Uterus (tissue), 4 donors: ENCODE data around the gene USP34. TPM values are rescaled to one million over a fixed set of nuclear protein-coding genes. Genes with fewer than 3 reads are reported as not detected.
"Not testable (repeated sequence)": the region's sequence is repeated elsewhere in the genome, so short reads cannot be mapped to it uniquely, and the experiment has no call there.

Source experiments
- DNase-seq, 2 donors: peaks; one replicate each; pipeline ENCODE4 v3.0.0-alpha.2; 2019 to 2020
- H3K27ac ChIP-seq, 2 donors: fragments of 200-600 bp; sonication (generic); 1 replicate in 1 of 2; 2 replicates in 1 of 2; pipeline ENCODE4 v1.5.1; 2016 to 2018
- H3K27me3 ChIP-seq, 2 donors: fragments of 200-600 bp; sonication (generic); one replicate each; pipeline ENCODE4 v1.5.1; 2018 to 2019; ENCODE audit warnings: control low read depth in 1 of 2
- H3K36me3 ChIP-seq, 2 donors: fragments of 200-600 bp; sonication (generic); one replicate each; pipeline ENCODE4 v1.5.1; 2019; ENCODE audit warnings: control low read depth in 1 of 2
- H3K4me1 ChIP-seq, 2 donors: fragments of 200-600 bp; sonication (generic); one replicate each; pipeline ENCODE4 v1.5.1; 2018 to 2019; ENCODE audit warnings: control low read depth in 1 of 2
- H3K4me3 ChIP-seq, 2 donors: fragments of 200-600 bp; sonication (generic); 1 replicate in 1 of 2; 2 replicates in 1 of 2; pipeline ENCODE4 v1.5.1; 2018 to 2019; ENCODE audit warnings: mild to moderate bottlenecking in 1 of 2
- H3K9me3 ChIP-seq, 2 donors: fragments of 200-600 bp; sonication (generic); one replicate each; pipeline ENCODE4 v1.5.1; 2019; ENCODE audit warnings: control low read depth in 1 of 2
- CTCF ChIP-seq, 4 experiments: fragments of 200-600 bp in 2 of 4; fragments of 450-650 bp in 2 of 4; sonication (generic) in 2 of 4; IDR thresholded peaks; one replicate each; pipeline ENCODE4 v1.5.1; 2016 to 2019; ENCODE audit warnings: antibody characterized with exemption in 4 of 4, mild to moderate bottlenecking in 2 of 4, moderate library complexity in 1 of 4
- POLR2A ChIP-seq, 2 donors: fragments of 450-650 bp; IDR thresholded peaks; one replicate each; pipeline ENCODE4 v1.6.1; 2016; ENCODE audit warnings: antibody characterized with exemption in 2 of 2, mild to moderate bottlenecking in 1 of 2, moderate library complexity in 1 of 2
- intact Hi-C: fragments of 100-400 bp; cut with DNase I; formaldehyde crosslinking; loops from one replicate; pipeline ENCODE4 v1.15.1; 2023; ENCODE audit warnings: low total_unique reads
- total RNA-seq, 4 donors: library from RNA; depleted of rRNA in 3 of 4; stranded (reverse); fragments of >200 nt in 3 of 4; gene quantifications; one replicate each; pipeline versions ENCODE4 v1.1.0 to v1.2.4, GENCODE V29; 2014 to 2023
- donor health status: DM: yes; HTN: yes; CAD: no.

USP34 gene
- total RNA-seq, 4 donors from 2014 or later = 93.8 to 246 (median 184) TPM

- intact Hi-C loops = no loop called here
- TF ChIP-seq CTCF (IDR thresholded peaks at IDR 0.05) (no peak), POLR2A (IDR thresholded peaks at IDR 0.05) (no peak)
- Histone ChIP-seq H3K27me3 (no peaks in the 10 kb centered on the region), H3K27ac (no peak overlapping the region), H3K4me1 (peaks cover 0 to 5% of the 10 kb centered on the region in 2 donors), H3K36me3 (no peaks in the 10 kb centered on the region), H3K4me3 (no peak overlapping the region), H3K9me3 (no peaks in the 10 kb centered on the region)
- DNase-seq = no peak
Measured at GRCh38 chr2:61411109-61411508, 59.8 kb downstream of the USP34 start.

- TF ChIP-seq CTCF (IDR thresholded peaks at IDR 0.05) (no peak), POLR2A (IDR thresholded peaks at IDR 0.05) (no peak)
- no peaks in the 10 kb centered on the region for H3K4me1 ChIP-seq
- no peak overlapping the region for H3K27ac ChIP-seq
- H3K9me3 ChIP-seq = no peaks in the 10 kb centered on the region
- H3K27me3 ChIP-seq = no peaks in the 10 kb centered on the region
- intact Hi-C loops = no loop called here
- no peak for DNase-seq
- H3K36me3 ChIP-seq = no peaks in the 10 kb centered on the region
- no peak overlapping the region for H3K4me3 ChIP-seq
Measured at GRCh38 chr2:61410185-61410584, 60.7 kb downstream of the USP34 start.

- no peak for DNase-seq
- H3K27ac ChIP-seq = no peak overlapping the region
- no peaks in the 10 kb centered on the region for H3K4me1 ChIP-seq
- no peaks in the 10 kb centered on the region for H3K27me3 ChIP-seq
- no peaks in the 10 kb centered on the region for H3K36me3 ChIP-seq
- H3K4me3 ChIP-seq = no peak overlapping the region
- H3K9me3 ChIP-seq = no peaks in the 10 kb centered on the region
- intact Hi-C loops = no loop called here
- TF ChIP-seq POLR2A (IDR thresholded peaks at IDR 0.05) (no peak), CTCF (IDR thresholded peaks at IDR 0.05) (no peak)
Measured at GRCh38 chr2:61405813-61406212, 65.1 kb downstream of the USP34 start.

- no peak overlapping the region for H3K27ac ChIP-seq
- intact Hi-C loops = no loop called here
- no peaks in the 10 kb centered on the region for H3K9me3 ChIP-seq
- H3K36me3 ChIP-seq = no peaks in the 10 kb centered on the region
- H3K27me3 ChIP-seq = no peaks in the 10 kb centered on the region
- no peak overlapping the region for H3K4me3 ChIP-seq
- TF ChIP-seq POLR2A (IDR thresholded peaks at IDR 0.05) = no peak
- TF ChIP-seq CTCF (IDR thresholded peaks at IDR 0.05) = no peak
- H3K4me1 ChIP-seq = no peaks in the 10 kb centered on the region
- no peak for DNase-seq
Measured at GRCh38 chr2:61404438-61404837, 66.4 kb downstream of the USP34 start.

- H3K9me3 ChIP-seq = no peaks in the 10 kb centered on the region
- no peak for TF ChIP-seq POLR2A (IDR thresholded peaks at IDR 0.05)
Measured at GRCh38 chr2:61398413-61398812, 72.5 kb downstream of the USP34 start.

GRCh38 chr2:61396005-61396404 is 74.9 kb downstream of the USP34 start:
- Histone ChIP-seq H3K4me3 (no peak overlapping the region), H3K9me3 (no peaks in the 10 kb centered on the region), H3K36me3 (no peaks in the 10 kb centered on the region), H3K27ac (no peak overlapping the region), H3K27me3 (no peaks in the 10 kb centered on the region), H3K4me1 (no peaks in the 10 kb centered on the region)
- intact Hi-C loops = no loop called here
- DNase-seq = no peak
- TF ChIP-seq CTCF (IDR thresholded peaks at IDR 0.05) (no peak), POLR2A (IDR thresholded peaks at IDR 0.05) (no peak)

More at GRCh38 chr2:61398413-61398812, 72.5 kb downstream of the USP34 start:
- Histone ChIP-seq H3K27me3 (no peaks in the 10 kb centered on the region), H3K27ac (no peak overlapping the region), H3K4me1 (no peaks in the 10 kb centered on the region), H3K4me3 (no peak overlapping the region), H3K36me3 (no peaks in the 10 kb centered on the region)
- DNase-seq = no peak
- intact Hi-C loops = no loop called here

GRCh38 chr2:61387588-61387987 is 83.3 kb downstream of the USP34 start:
- not testable (repeated sequence) for H3K4me1 ChIP-seq, H3K36me3 ChIP-seq, H3K9me3 ChIP-seq, H3K27me3 ChIP-seq, H3K27ac ChIP-seq, H3K4me3 ChIP-seq, DNase-seq
- intact Hi-C loops = loop anchor here (10.0 kb wide), 1 partner anchor 1447 kb away; no protein-coding TSS in a partner anchor

- not testable (repeated sequence) for H3K27me3 ChIP-seq, H3K36me3 ChIP-seq, H3K4me1 ChIP-seq, DNase-seq, H3K4me3 ChIP-seq, H3K9me3 ChIP-seq, H3K27ac ChIP-seq
- intact Hi-C loops = loop anchor here (10.0 kb wide), 1 partner anchor 1454 kb away; no protein-coding TSS in a partner anchor
Measured at GRCh38 chr2:61380882-61381197, 90.0 kb downstream of the USP34 start.
